ENCODE results near the gene LRRC74A. TPM values are rescaled to one million over a fixed set of nuclear protein-coding genes. Genes with fewer than 3 reads are reported as not detected.

Gene LRRC74A
- total and polyA plus RNA-seq, 2 donors (not counting 3 experiments of a cell fraction or from before 2014, with no cell fraction given) = not detected

DNA sequence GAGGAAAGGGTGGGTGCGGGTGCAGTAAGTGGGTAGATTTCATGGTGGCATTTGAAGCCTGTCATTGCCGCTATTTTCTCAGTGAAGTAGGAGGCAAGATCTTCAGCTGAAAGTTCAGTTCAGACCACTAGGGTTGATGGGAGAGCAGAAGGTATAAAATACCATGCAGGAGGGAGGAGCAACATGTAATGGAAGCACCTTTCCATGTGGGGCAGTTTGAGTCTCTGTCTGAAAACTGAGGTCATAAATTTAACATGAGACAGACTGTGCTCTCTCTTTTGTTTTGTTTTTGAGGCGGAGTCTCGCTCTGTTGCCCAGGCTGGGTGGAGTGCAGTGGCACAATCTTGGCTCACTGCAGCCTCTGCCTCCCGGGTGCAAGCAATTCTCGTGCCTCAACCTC is 22.7 kb downstream of the LRRC74A start:
- H3K9me3 ChIP-seq (replicated peaks; ENCODE audit: control insufficient read depth, insufficient read depth, low read length) = no peaks in the 10 kb centered on the region
- peaks cover 2% of the 10 kb centered on the region for H3K4me1 ChIP-seq (ENCODE audit: control insufficient read depth, extremely low read depth, insufficient read depth, low read length)
- H3K27me3 ChIP-seq (ENCODE audit: control insufficient read depth in 2 of 2, insufficient read depth in 2 of 2, low read length in 2 of 2) = no peaks in the 10 kb centered on the region
- H3K9me1 ChIP-seq (replicated peaks; ENCODE audit: control insufficient read depth, extremely low read depth, insufficient read depth, low read length) = no peaks in the 10 kb centered on the region
- no peaks in the 10 kb centered on the region for H4K20me1 ChIP-seq (replicated peaks; ENCODE audit: control insufficient read depth, extremely low read depth, insufficient read depth, low read length)
- no peak for DNase-seq (ENCODE audit: low read depth, low spot score)
- BruUV-seq (replicated peaks) = no TSS peak
- H3K27ac ChIP-seq (ENCODE audit: insufficient read depth, low read depth, low read length) = no peak overlapping the region
- no peak for TF ChIP-seq POLR2AphosphoS5 (IDR thresholded peaks at IDR 0.05; ENCODE audit: insufficient read depth, low read depth, low read length)
- TF ChIP-seq FOS (IDR thresholded peaks at IDR 0.05; ENCODE audit: borderline replicate concordance, insufficient read depth, low read length) = no peak
- ChIA-PET POLR2A (no interaction called here), CTCF (interaction anchor here (1.5 kb wide), 1 partner anchor 63 kb away, joined by 4 read pairs; no protein-coding TSS in a partner anchor)
- H3K4me3 ChIP-seq (replicated peaks in 1 of 3; ENCODE audit: insufficient read depth in 1 of 3, low read depth in 1 of 3, low read length in 3 of 3) = no peak overlapping the region
- H3K79me2 ChIP-seq (ENCODE audit: control insufficient read depth, insufficient read depth, low read length) = no peaks in the 10 kb centered on the region
- H3K9ac ChIP-seq (replicated peaks; ENCODE audit: extremely low read depth, insufficient read depth, low read length) = no peak overlapping the region
- no peaks in the 10 kb centered on the region for H3K36me3 ChIP-seq (ENCODE audit: control insufficient read depth in 2 of 2, extremely low read depth in 1 of 2, insufficient read depth in 2 of 2, low read length in 2 of 2)
- no peak for FAIRE-seq
- no peak overlapping the region for H2AFZ ChIP-seq (ENCODE audit: low read depth, low read length)
- H3K4me2 ChIP-seq (ENCODE audit: insufficient read depth, low read length) = no peak overlapping the region
- dilution Hi-C loops (cut with MboI; ENCODE audit: extremely low pct_ligation_motif_present, low sequenced_read_pairs) = no loop called here
- intact Hi-C loops (cut with micrococcal nuclease) = no loop called here

GRCh38 chr14:76855066-76855465 is 28.9 kb downstream of the LRRC74A start:
- ChIA-PET CTCF (interaction anchor here (0.8 kb wide), 1 partner anchor 44 kb away, joined by 3 read pairs; no protein-coding TSS in a partner anchor), POLR2A (no interaction called here)
- no peaks in the 10 kb centered on the region for H3K36me3 ChIP-seq (ENCODE audit: control insufficient read depth in 2 of 2, extremely low read depth in 1 of 2, insufficient read depth in 2 of 2, low read length in 2 of 2)
- no peak overlapping the region for H3K9ac ChIP-seq (replicated peaks; ENCODE audit: extremely low read depth, insufficient read depth, low read length)
- dilution Hi-C loops (cut with MboI; ENCODE audit: extremely low pct_ligation_motif_present, low sequenced_read_pairs) = no loop called here
- H3K9me1 ChIP-seq (replicated peaks; ENCODE audit: control insufficient read depth, extremely low read depth, insufficient read depth, low read length) = no peaks in the 10 kb centered on the region
- intact Hi-C loops (cut with micrococcal nuclease) = no loop called here
- no peak overlapping the region for H3K27ac ChIP-seq (ENCODE audit: insufficient read depth, low read depth, low read length)
- no peak for TF ChIP-seq JUN (IDR thresholded peaks at IDR 0.05; ENCODE audit: borderline replicate concordance, insufficient read depth, insufficient read length, low read depth)
- no peak for TF ChIP-seq MYC (IDR thresholded peaks at IDR 0.05; ENCODE audit: low read depth, low read length)
- no peak for TF ChIP-seq POLR2A (IDR thresholded peaks at IDR 0.05; ENCODE audit: low read depth, low read length)
- TF ChIP-seq FOS (IDR thresholded peaks at IDR 0.05; ENCODE audit: borderline replicate concordance, insufficient read depth, low read length) = no peak
- no peak for TF ChIP-seq CTCF (IDR thresholded peaks at IDR 0.05; ENCODE audit: extremely low read depth in 1 of 2, insufficient read depth in 1 of 2, low read depth in 1 of 2, low read length in 2 of 2)
- TF ChIP-seq MAX (IDR thresholded peaks at IDR 0.05; ENCODE audit: insufficient read depth, insufficient read length) = no peak
- no peak for TF ChIP-seq POLR2AphosphoS5 (IDR thresholded peaks at IDR 0.05; ENCODE audit: insufficient read depth, low read depth, low read length)
- FAIRE-seq (no peak), DNase-seq (ENCODE audit: low read depth, low spot score) (no peak)
- no peaks in the 10 kb centered on the region for H3K4me1 ChIP-seq (ENCODE audit: control insufficient read depth, extremely low read depth, insufficient read depth, low read length)
- peaks cover 5% of the 10 kb centered on the region in 2 experiments for H3K27me3 ChIP-seq (ENCODE audit: control insufficient read depth in 2 of 2, insufficient read depth in 2 of 2, low read length in 2 of 2)
- no peak overlapping the region for H3K4me2 ChIP-seq (ENCODE audit: insufficient read depth, low read length)
- H3K9me3 ChIP-seq (replicated peaks; ENCODE audit: control insufficient read depth, insufficient read depth, low read length) = no peaks in the 10 kb centered on the region
- no TSS peak for BruUV-seq (replicated peaks)
- no peaks in the 10 kb centered on the region for H4K20me1 ChIP-seq (replicated peaks; ENCODE audit: control insufficient read depth, extremely low read depth, insufficient read depth, low read length)
- H3K4me3 ChIP-seq (replicated peaks in 1 of 3; ENCODE audit: insufficient read depth in 1 of 3, low read depth in 1 of 3, low read length in 3 of 3) = no peak overlapping the region
- no peak overlapping the region for H2AFZ ChIP-seq (ENCODE audit: low read depth, low read length)
- no peaks in the 10 kb centered on the region for H3K79me2 ChIP-seq (ENCODE audit: control insufficient read depth, insufficient read depth, low read length)

All from endothelial cell of umbilical vein (primary cell).